GM18508 (cell line): ENCODE results near the gene RASGRP3.
A peak's percentile ranks its signal among the peaks of the same experiment; 100 is the strongest.

ENCODE experiments used
- ATAC-seq: cut with Tn5 transposase; IDR thresholded peaks from one replicate; pipeline ENCODE4 v1.9.1; 2021; ENCODE audit warnings: moderate number of reproducible peaks; ENCODE audit not compliant: insufficient read depth, unreplicated experiment

The RASGRP3 gene

GRCh38 chr2:33488715-33489540 is 12.5 kb downstream of the RASGRP3 start:
- ATAC-seq = peak; percentile 39

- no peak for ATAC-seq
These were observed 13.5 kb downstream of the RASGRP3 start for GRCh38 chr2:33489835-33490431.

DNA sequence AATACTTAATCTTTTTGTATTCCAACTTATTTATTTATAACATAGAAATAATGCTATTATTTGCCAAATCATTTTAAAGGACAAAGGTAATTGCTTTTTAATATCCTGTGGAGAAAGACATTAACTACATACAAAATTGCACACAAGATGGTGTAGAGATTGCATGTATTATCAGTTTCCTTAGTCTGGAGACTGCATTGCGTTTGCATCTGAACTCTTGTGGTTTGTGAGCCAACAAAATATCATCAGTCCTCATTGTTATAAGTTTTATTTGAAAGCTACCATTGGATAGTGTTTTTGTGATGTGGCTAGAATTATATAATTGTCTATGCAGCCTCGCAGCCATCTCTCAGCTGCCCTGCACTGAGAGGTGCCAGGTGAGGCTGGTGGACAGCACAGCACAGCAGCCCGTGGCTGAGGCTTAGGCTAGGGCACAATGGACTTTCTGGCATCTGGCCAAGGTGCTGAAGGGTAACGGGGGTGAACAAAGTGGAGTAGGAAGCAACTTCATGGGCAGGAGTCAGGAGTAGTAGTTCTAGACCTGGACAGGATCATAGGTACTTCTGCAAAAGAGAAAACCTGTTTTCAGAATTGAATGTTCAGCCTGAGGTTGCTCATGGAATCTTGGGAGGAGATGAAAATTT is 15.1 kb downstream of the RASGRP3 start:
- ATAC-seq = no peak

DNA sequence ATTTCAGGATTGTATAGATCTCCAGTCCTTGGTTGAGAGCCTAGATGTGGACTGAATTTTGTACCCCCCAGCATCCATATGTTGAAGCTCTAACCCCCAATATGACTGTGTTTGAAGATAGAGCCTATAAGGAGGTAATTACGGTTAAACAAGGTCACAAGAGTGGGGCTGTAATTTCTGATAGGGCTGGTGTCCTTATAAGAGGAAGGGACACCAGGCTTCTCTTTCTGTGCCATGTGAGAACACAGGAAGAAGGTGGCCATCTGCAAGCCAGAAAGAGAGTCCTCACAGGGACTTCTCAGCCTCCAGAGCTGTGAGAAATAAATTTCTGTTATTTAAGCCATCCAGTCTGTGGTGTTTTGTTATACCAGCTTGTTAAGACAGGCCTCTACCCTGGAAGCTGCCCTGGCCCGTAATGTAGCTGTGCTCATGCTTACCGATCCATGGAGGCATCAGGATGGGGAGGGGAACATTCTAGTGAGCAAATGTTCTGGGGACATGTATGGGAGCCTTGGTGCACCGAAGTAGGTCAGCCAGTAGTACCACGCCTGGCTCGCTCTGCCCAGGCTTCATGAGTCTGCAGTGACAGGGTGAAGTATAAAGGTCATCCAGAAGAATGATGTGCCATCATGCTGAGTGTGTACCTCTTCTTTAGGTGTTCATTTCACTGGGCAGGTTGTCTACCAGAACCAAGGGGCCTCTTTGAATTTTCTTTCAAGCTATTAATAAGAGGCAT is 16.1 kb downstream of the RASGRP3 start:
- no peak for ATAC-seq

GRCh38 chr2:33494155-33494779 is 17.8 kb downstream of the RASGRP3 start:
- ATAC-seq = peak; percentile 53

DNA sequence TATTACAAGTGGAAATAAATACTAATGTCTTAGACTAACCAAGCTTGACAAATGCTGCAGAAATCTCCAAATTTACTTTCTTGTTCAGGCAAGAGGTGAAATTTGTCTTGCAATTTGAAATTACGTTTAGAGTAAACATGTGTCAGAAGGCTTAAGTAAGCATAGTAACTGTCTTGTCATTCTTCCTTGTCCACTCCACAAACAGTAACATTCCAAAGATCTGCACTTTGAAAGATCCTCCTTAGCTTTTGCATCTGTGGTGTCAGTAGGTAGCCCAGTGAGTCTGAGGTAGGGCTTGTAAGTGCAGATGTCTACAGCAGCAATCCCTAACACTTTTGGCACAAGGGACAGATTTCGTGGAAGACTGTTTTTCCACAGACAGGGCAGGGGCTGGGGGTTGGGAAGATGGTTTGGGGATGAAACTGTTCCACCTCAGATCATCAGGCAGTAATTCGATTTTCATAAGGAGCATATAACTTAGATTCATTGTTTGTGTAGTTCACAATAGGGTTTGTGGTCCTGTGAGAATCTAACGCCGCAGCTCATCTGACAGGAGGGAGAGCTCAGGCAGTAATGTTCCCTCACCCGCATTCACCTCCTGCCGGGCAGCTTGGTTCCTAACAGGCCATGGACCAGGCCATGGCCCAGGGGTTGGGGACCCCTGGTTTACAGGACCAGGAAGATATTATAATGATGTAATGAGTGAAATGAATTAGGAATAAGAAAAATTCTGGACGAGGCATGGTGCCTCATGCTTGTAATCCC is 18.6 kb downstream of the RASGRP3 start:
- ATAC-seq = peak; percentile 3

DNA sequence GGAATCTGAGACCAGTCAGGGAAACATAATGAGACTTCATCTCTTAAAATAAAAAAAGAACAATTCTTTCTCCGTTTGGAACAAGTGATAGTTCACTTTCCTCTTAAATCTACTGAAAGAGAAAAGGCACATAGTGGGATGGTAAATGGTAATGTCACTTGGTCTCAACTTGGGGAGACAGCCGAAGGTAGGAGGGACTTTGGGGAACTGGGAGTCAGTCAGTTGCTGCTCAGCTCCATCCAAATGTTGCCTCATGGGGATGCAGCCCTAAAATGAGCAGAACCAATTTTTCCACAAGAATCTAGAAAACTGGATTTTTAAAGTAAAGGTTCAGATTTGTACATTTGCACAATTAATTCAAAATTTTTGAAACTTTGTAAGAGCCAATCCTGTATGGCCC is 19.2 kb downstream of the RASGRP3 start:
- ATAC-seq = no peak

GRCh38 chr2:33496150-33496549 is 19.7 kb downstream of the RASGRP3 start:
- ATAC-seq = no peak

DNA sequence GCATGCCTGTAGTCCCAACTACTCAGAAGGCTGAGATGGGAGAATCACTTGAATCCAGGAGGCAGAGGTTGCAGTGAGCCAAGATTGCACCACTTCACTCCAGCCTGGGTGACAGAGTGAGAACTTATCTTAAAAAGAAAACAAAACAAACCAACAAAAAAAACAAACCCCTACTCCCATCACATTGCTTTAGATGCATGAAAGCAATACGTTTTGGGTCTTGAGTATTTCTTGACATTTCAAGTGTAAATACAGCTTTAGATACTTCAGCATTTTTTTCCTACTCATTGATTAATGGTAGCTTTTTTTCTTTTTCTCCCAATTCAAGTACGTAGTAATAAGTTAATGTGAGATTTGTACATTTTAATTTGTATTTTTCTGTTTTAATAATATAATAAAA is 20.3 kb downstream of the RASGRP3 start:
- ATAC-seq = no peak

GRCh38 chr2:33497221-33497650 is 20.8 kb downstream of the RASGRP3 start:
- ATAC-seq = peak; percentile 48

DNA sequence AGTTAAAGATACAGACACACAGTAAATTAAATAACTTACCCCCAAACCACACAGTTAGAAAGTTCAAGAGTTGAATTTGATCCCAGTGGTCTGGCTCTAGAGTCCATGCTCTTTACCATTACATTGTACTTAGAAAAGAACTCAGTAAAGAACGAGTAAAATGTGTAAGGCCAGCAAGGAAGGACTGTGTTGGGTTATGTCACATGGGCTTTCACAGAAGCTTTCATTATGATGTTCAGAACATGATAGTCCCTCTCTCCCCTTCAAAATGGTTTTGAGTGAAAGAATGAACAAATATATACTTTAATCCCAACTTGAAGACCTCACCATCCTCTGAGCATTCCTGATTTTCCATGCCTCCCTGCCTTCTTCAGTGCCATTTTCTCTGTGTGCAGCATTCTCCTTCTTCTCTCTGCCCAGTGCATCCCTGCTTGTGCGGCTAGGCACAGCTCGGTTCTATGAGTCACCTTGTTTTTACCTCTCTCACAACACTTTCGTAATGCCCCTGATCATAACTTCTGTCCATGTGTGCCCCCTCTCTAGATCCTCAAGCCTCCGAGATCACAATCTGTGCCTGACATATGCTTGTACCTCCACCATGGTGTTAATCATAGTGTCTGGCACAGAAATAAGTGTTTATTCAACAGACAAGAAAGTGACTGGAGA is 22.0 kb downstream of the RASGRP3 start:
- ATAC-seq = no peak

- ATAC-seq = no peak
These were observed 23.7 kb downstream of the RASGRP3 start for GRCh38 chr2:33500177-33500576.

DNA sequence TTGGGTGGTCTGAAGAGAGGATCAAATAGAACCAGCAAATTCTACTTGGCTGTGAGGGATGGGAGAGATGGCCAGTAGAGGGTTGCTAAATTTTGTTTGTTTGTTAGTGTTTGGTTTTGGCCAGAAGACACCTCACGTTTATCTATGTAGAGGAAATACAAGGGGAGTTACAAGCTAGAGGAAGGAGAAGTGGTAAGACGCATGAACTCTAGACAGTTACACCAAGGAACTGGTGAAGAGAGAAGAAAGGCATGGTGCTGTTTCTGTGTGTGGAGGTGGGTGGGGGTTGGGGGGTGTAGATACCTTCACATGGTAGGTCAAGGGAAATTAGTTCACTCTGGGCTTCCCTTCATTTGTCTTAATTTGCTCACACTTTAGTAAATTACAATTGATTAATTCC is 25.6 kb downstream of the RASGRP3 start:
- ATAC-seq = no peak

- no peak for ATAC-seq
These were observed 26.6 kb downstream of the RASGRP3 start for GRCh38 chr2:33503002-33503401.

DNA sequence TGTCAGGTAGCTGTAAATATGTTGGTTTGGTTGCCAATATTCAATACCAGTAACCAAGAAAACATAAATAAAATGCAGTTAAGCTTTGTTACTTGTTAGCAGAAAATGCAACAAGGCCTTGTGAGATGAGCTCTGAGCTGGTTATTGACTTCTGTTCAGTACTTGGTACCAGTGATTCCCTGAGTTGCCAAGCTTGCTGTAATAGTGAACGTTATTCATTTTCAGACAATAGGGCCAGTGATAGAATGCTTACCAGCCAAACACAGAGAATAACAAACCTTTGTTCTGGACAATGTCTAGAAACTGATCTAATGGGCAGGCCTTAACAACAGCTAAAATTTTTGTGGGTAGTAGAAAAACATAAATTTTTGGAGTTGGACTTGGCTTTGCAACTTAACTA is 29.5 kb downstream of the RASGRP3 start:
- ATAC-seq = no peak

DNA sequence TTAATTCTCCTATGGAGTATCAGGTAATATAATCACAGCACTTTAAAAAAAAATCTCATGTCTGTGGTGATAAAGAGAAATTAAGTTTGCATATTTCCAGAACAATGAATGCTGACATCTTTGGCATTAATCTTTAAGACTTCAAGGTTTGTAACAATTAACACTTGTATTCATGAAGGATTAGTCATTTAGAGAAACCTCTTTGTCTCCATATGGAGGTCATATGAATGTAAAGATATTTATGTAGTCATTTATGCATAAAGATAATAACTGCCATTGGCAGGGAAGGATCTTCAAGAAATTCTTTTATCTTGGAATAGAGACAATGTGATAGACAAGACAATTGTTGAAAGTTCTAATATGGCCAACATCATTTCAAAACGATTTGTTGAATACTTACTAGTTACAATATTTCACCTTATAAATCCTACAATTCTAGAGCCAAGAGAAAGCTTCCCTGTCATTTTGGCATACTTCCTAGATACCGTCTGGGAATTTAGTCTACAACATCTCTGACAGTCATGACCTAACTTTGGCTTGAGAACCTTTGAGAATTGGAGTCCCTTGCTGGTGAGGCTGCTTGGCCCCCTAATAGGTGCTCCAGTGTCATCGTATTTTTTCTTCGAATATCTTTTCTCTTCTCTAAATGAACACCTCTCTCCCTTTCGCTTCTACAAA is 33.6 kb downstream of the RASGRP3 start:
- no peak for ATAC-seq

DNA sequence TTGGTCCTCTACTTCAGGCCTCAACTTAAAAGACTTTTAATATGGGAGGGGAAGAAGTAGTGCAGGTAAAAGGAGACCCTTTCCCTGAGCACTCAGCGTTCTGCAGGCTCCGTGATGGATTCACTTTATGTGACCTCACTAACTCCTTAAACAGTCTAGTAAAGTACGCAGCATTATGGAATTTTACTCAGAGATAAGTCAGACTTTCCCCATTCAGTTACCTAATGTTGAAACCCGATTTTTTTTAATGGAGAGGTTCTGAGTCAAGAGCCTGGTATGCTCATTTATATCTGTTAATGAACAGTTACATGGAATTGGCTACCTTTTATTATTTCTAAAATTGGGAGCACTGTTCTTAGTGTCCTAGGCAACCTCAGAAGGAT is 34.1 kb downstream of the RASGRP3 start:
- no peak for ATAC-seq

DNA sequence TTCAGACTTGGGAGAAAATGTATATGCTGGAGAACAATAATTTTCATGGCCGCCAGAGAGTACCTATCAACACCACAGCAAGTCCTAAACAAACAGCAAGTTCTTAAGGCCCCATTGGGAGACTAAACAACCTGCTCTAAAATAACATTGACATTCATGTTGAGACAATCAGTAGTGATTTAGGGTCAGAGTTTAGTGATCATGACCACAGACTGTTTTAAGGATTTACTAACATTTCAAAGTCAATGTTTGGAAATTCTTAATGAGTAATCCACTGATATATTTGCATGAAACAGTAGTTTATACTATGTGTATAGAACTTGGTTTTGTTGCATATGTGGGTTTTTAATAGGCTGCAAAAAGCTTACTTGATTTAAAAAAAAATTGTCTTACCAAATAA is 34.7 kb downstream of the RASGRP3 start:
- no peak for ATAC-seq

GRCh38 chr2:33512112-33512511 is 35.7 kb downstream of the RASGRP3 start:
- ATAC-seq = no peak
